Measurements from ENCODE around the gene PDCD1. TPM values are rescaled to one million over a fixed set of nuclear protein-coding genes. Genes with fewer than 3 reads are reported as not detected.

The PDCD1 gene
- total and polyA plus RNA-seq, 2 of the 13 experiments (the other 11 are each of a cell fraction or from before 2014, with no cell fraction given), result 0.04 TPM; not detected in 1

- TF ChIP-seq REST (IDR thresholded peaks at IDR 0.05; ENCODE audit: borderline replicate concordance in 1 of 2, low read depth in 1 of 2, low read length in 2 of 2) (peak in 1 of 2 experiments; percentile 49; a peak in 1 of 4 replicates), CCDC6 (CRISPR knock-in tag; IDR thresholded peaks at IDR 0.05) (no peak), FOSL2 (CRISPR knock-in tag; IDR thresholded peaks at IDR 0.05) (peak; percentile 68), FOXO4 (CRISPR knock-in tag; conservative IDR thresholded peaks at IDR 0.05) (no peak), PHF20 (CRISPR knock-in tag; IDR thresholded peaks at IDR 0.05) (peak; percentile 55), HMG20A (CRISPR knock-in tag; IDR thresholded peaks at IDR 0.05; ENCODE audit: borderline replicate concordance) (peak; percentile 77; the same call in 1 of the 2 replicates), ARHGAP35 (CRISPR knock-in tag; IDR thresholded peaks at IDR 0.05; ENCODE audit: borderline replicate concordance) (no peak; the same call in 1 of the 2 replicates), GABPA (IDR thresholded peaks at IDR 0.05; ENCODE audit: low read depth, low read length) (no peak), GABPA (CRISPR knock-in tag; IDR thresholded peaks at IDR 0.05; ENCODE audit: low read depth) (peak; percentile 25; the same call in 1 of the 2 replicates), ZSCAN29 (CRISPR knock-in tag; conservative IDR thresholded peaks at IDR 0.05) (no peak; the same call in 1 of the 2 replicates), XBP1 (CRISPR knock-in tag; IDR thresholded peaks at IDR 0.05) (peak; percentile 90; the same call in 1 of the 2 replicates), ZNF260 (CRISPR knock-in tag; IDR thresholded peaks at IDR 0.05; ENCODE audit: borderline replicate concordance, low read depth) (no peak), ZNF609 (CRISPR knock-in tag; IDR thresholded peaks at IDR 0.05; ENCODE audit: borderline replicate concordance) (peak; percentile 90), SALL1 (CRISPR knock-in tag; IDR thresholded peaks at IDR 0.05) (peak; percentile 97), ZNF253 (CRISPR knock-in tag; IDR thresholded peaks at IDR 0.05; ENCODE audit: borderline replicate concordance) (no peak; the same call in 1 of the 2 replicates), REXO4 (CRISPR knock-in tag; IDR thresholded peaks at IDR 0.05; ENCODE audit: borderline replicate concordance) (no peak), MAFK (conservative IDR thresholded peaks at IDR 0.05 in 1 of 2, IDR thresholded peaks at IDR 0.05 in 1 of 2; ENCODE audit: low read length in 2 of 2) (no peak), FLYWCH1 (CRISPR knock-in tag; IDR thresholded peaks at IDR 0.05) (no peak)
Measured at GRCh38 chr2:241808721-241809382, 49.8 kb downstream of the PDCD1 start, which contains the start of gene NEU4 (continued).
